PC-3 (cell line): ENCODE results near the gene NUP50.

Experiments
- CTCF ChIP-seq: fragments of 300-600 bp; sonication (generic); conservative IDR thresholded peaks from 2 replicates; pipeline ENCODE4 v1.5.1; 2017; ENCODE audit warnings: antibody characterized with exemption, low read depth, mild to moderate bottlenecking, low read length
- EZH2 ChIP-seq: fragments of 300-600 bp; sonication (generic); IDR thresholded peaks from one replicate; pipeline ENCODE4 v1.6.1; 2017; ENCODE audit warnings: antibody characterized with exemption, mild to moderate bottlenecking, low read length; ENCODE audit not compliant: unreplicated experiment
- EZH2phosphoT487 ChIP-seq: fragments of 300-600 bp; sonication (generic); IDR thresholded peaks from 2 replicates; pipeline ENCODE4 v1.6.1; 2018; ENCODE audit warnings: mild to moderate bottlenecking, antibody characterized with exemption, low read length, borderline replicate concordance

GRCh38 chr22:45226503-45227186 is 62.9 kb downstream of the NUP50 start:
- no peak for TF ChIP-seq CTCF
- no peak for TF ChIP-seq EZH2
- no peak for TF ChIP-seq EZH2phosphoT487
